Liver (tissue), 3 donors: ENCODE results near the gene PCDHA5.

Experiments used
- FOXA1 ChIP-seq: IDR thresholded peaks from 2 replicates; pipeline ENCODE4 v1.6.1; 2016; ENCODE audit warnings: antibody characterized with exemption
- GABPA ChIP-seq, 2 donors: IDR thresholded peaks in 1 of 2; conservative IDR thresholded peaks in 1 of 2; 2 replicates each; pipeline ENCODE4 v1.6.1; 2016; ENCODE audit warnings: antibody characterized with exemption in 2 of 2, mild to moderate bottlenecking in 1 of 2, moderate library complexity in 1 of 2
- HNF4A ChIP-seq, 2 donors: conservative IDR thresholded peaks; 2 replicates each; pipeline ENCODE4 v1.6.1; 2016; ENCODE audit warnings: antibody characterized with exemption in 2 of 2, mild to moderate bottlenecking in 2 of 2
- RXRA ChIP-seq, 2 donors: IDR thresholded peaks; 2 replicates each; pipeline ENCODE4 v1.6.1; 2017 to 2018; ENCODE audit warnings: antibody characterized with exemption in 2 of 2, mild to moderate bottlenecking in 1 of 2
- YY1 ChIP-seq: IDR thresholded peaks from 2 replicates; pipeline ENCODE4 v1.6.1; 2016; ENCODE audit warnings: antibody characterized with exemption, mild to moderate bottlenecking
- TF ChIP-seq, protein P1 (sequence below): fragments of 150-350 bp; IDR thresholded peaks from 2 replicates; pipeline ENCODE4 v1.5.1; 2017; ENCODE audit warnings: improper control_type of control experiment, low read depth, low read length; ENCODE audit not compliant: missing input control
- TF ChIP-seq, protein P2 (sequence below): IDR thresholded peaks from 2 replicates; pipeline ENCODE4 v1.6.1; 2016; ENCODE audit warnings: antibody characterized with exemption
- TF ChIP-seq, protein P3 (sequence below): IDR thresholded peaks from 2 replicates; pipeline ENCODE4 v1.6.1; 2016; ENCODE audit warnings: antibody characterized with exemption
- TF ChIP-seq, protein P4 (sequence below): IDR thresholded peaks from 2 replicates; pipeline ENCODE4 v1.6.1; 2016; ENCODE audit warnings: antibody characterized with exemption
- donor health status: healthy.
- donor health status: healthy.

DNA sequence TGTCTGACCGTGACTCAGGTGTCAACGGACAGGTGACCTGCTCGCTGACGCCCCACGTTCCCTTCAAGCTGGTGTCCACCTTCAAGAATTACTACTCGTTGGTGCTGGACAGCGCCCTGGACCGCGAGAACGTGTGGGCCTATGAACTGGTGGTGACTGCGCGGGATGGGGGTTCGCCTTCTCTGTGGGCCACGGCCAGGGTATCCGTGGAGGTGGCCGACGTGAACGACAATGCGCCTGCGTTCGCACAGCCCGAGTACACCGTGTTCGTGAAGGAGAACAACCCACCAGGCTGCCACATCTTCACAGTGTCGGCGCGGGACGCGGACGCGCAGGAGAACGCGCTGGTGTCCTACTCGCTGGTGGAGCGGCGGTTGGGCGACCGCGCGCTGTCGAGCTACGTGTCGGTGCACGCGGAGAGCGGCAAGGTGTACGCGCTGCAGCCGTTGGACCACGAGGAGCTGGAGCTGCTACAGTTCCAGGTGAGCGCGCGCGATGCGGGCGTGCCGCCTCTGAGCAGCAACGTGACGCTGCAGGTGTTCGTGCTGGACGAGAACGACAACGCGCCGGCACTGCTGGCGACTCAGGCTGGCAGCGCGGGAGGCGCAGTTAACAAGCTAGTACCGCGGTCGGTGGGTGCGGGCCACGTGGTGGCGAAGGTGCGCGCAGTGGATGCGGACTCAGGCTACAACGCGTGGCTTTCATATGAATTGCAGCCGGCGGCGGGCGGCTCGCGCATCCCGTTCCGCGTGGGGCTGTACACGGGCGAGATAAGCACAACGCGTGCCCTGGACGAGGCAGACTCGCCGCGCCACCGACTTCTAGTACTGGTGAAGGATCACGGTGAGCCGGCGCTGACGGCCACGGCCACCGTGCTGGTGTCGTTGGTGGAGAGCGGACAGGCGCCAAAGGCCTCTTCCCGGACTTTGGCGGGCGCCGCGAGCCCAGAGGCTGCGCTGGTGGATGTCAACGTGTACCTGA, 49.1 kb downstream of the PCDHA5 start:
- TF ChIP-seq, protein P1, sequence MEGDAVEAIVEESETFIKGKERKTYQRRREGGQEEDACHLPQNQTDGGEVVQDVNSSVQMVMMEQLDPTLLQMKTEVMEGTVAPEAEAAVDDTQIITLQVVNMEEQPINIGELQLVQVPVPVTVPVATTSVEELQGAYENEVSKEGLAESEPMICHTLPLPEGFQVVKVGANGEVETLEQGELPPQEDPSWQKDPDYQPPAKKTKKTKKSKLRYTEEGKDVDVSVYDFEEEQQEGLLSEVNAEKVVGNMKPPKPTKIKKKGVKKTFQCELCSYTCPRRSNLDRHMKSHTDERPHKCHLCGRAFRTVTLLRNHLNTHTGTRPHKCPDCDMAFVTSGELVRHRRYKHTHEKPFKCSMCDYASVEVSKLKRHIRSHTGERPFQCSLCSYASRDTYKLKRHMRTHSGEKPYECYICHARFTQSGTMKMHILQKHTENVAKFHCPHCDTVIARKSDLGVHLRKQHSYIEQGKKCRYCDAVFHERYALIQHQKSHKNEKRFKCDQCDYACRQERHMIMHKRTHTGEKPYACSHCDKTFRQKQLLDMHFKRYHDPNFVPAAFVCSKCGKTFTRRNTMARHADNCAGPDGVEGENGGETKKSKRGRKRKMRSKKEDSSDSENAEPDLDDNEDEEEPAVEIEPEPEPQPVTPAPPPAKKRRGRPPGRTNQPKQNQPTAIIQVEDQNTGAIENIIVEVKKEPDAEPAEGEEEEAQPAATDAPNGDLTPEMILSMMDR, result no peak
- TF ChIP-seq, protein P2, sequence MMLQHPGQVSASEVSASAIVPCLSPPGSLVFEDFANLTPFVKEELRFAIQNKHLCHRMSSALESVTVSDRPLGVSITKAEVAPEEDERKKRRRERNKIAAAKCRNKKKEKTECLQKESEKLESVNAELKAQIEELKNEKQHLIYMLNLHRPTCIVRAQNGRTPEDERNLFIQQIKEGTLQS, result no peak
- TF ChIP-seq FOXA1, result no peak
- no peak for TF ChIP-seq YY1
- TF ChIP-seq, protein P3, sequence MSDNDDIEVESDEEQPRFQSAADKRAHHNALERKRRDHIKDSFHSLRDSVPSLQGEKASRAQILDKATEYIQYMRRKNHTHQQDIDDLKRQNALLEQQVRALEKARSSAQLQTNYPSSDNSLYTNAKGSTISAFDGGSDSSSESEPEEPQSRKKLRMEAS, result no peak
- no peak for TF ChIP-seq HNF4A (conservative IDR thresholded peaks at IDR 0.05)
- TF ChIP-seq, protein P4, sequence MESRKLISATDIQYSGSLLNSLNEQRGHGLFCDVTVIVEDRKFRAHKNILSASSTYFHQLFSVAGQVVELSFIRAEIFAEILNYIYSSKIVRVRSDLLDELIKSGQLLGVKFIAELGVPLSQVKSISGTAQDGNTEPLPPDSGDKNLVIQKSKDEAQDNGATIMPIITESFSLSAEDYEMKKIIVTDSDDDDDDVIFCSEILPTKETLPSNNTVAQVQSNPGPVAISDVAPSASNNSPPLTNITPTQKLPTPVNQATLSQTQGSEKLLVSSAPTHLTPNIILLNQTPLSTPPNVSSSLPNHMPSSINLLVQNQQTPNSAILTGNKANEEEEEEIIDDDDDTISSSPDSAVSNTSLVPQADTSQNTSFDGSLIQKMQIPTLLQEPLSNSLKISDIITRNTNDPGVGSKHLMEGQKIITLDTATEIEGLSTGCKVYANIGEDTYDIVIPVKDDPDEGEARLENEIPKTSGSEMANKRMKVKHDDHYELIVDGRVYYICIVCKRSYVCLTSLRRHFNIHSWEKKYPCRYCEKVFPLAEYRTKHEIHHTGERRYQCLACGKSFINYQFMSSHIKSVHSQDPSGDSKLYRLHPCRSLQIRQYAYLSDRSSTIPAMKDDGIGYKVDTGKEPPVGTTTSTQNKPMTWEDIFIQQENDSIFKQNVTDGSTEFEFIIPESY, result no peak
- no peak for TF ChIP-seq GABPA (IDR thresholded peaks at IDR 0.05 in 1 of 2, conservative IDR thresholded peaks at IDR 0.05 in 1 of 2)
- no peak for TF ChIP-seq RXRA (IDR thresholded peaks at IDR 0.05)
